HUES64 (cell line): ENCODE measurements around the gene BANF1.

ENCODE experiments used
- H3K27ac ChIP-seq: 2 replicates; pipeline ENCODE4 v1.7.0; 2013; ENCODE audit warnings: low read depth, low read length, inconsistent platforms
- H3K27me3 ChIP-seq: 2 replicates; pipeline ENCODE4 v1.6.1; 2013; ENCODE audit warnings: mild to moderate bottlenecking, low read length; ENCODE audit not compliant: insufficient read depth
- H3K36me3 ChIP-seq: 2 replicates; pipeline ENCODE4 v1.6.1; 2013; ENCODE audit warnings: mild to moderate bottlenecking, low read length; ENCODE audit not compliant: insufficient read depth
- H3K4me1 ChIP-seq: 2 replicates; pipeline ENCODE4 v1.6.1; 2013; ENCODE audit warnings: mild to moderate bottlenecking, low read length, moderate library complexity; ENCODE audit not compliant: insufficient read depth
- H3K4me3 ChIP-seq: 2 replicates; pipeline ENCODE4 v1.5.1; 2013; ENCODE audit warnings: mild to moderate bottlenecking, low read length, moderate library complexity
- H3K9ac ChIP-seq: 2 replicates; pipeline ENCODE4 v1.6.1; 2013; ENCODE audit warnings: mild to moderate bottlenecking, low read depth, low read length
- H3K9me3 ChIP-seq: 2 replicates; pipeline ENCODE4 v1.6.1; 2013; ENCODE audit warnings: low read depth, low read length; ENCODE audit not compliant: insufficient read depth
- WGBS: fragments of 150-250, 120-280 bp; methylation state at CpG from one replicate; pipeline ENCODE4 v1.1.7; 2013; ENCODE audit warnings: missing lambda C conversion rate; 5-methylcytosine and 5-hydroxymethylcytosine counted together

The BANF1 gene

DNA sequence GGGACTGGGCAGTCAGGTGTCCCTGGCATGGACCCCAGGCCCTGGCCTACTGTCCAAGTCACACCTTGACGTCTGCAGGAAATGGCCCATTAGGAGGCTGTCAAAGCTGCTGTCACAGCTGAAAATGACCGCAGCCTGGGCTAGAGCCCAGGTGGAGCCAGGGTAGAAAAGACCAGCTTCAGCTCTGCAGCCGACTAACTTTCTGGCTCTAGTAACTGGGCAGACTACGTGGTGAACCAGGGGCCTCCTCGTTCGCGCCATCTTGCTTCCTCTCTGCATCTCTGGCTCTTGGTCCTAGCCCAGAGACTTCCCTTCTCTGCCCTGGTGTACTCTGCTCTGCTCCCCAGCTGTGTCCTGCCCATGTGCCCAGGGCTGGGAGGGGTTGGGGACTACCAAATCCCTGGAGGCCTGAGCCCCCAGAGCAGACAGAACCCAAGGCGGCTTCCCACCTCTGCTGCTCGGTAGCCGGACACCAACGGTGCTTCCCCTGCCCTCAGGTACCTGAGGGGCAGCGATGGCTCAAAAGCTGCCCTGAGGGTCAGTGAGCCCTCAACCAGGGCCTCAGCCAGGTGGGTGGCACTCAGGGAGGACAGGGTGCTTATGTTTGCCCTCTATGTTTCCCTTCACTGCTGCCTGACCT, 21.1 kb upstream of the BANF1 start:
- Histone ChIP-seq H3K4me1 (no peaks in the 10 kb centered on the region), H3K9me3 (no peaks in the 10 kb centered on the region), H3K27me3 (no peaks in the 10 kb centered on the region), H3K36me3 (peaks cover 36% of the 10 kb centered on the region), H3K4me3 (no peak overlapping the region), H3K27ac (no peak overlapping the region), H3K9ac (no peak overlapping the region)
- WGBS = 88% methylated on average over 12 of the region's 12 CpGs

DNA sequence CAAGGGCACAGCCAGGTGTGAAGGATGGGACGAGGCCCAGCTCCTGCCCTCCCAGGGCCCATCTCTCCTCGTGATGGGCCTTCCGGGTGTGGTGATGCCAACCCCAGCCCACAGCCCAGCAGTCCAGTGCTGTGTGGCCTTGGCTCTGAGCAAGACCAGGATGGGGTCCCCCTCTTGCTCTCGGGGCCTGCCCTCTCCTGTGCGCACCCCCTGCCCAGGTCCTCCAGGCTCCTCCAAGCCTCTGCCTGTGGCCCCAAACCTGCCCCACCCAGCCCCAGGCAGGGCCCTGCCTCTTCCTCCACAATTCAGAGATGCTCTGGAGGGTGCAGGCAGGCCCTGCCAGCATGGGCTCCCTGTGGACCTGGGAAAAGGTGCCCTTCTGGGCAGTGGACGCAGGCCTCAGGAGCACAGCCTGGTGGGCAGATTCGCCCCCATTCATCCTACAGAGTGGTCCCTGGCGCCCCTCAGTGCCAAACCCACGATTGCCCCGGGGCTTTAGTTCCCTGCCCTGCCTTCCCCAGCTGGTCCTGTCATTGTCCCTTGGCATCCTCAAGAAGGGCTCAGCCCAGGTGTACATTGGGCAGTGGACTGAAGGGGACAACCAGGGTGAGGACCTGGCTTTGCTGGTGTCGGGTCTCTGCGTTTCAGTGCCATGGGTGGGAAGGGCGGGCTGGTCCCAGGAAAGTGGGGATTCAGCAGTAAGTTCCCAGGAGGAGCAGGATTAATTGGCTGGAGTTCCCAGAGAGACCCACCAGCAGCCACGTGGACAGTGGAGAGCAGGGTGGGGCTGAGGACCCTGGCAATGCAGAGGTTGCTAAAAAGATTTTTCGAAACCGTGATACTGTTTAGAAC, 20.1 kb upstream of the BANF1 start:
- no peak overlapping the region for H3K4me3 ChIP-seq
- no peaks in the 10 kb centered on the region for H3K27me3 ChIP-seq
- H3K36me3 ChIP-seq = peaks cover 26% of the 10 kb centered on the region
- WGBS = 86% methylated on average over 16 of the region's 16 CpGs
- H3K9me3 ChIP-seq = no peaks in the 10 kb centered on the region
- H3K4me1 ChIP-seq = no peaks in the 10 kb centered on the region
- H3K9ac ChIP-seq = no peak overlapping the region
- no peak overlapping the region for H3K27ac ChIP-seq

DNA sequence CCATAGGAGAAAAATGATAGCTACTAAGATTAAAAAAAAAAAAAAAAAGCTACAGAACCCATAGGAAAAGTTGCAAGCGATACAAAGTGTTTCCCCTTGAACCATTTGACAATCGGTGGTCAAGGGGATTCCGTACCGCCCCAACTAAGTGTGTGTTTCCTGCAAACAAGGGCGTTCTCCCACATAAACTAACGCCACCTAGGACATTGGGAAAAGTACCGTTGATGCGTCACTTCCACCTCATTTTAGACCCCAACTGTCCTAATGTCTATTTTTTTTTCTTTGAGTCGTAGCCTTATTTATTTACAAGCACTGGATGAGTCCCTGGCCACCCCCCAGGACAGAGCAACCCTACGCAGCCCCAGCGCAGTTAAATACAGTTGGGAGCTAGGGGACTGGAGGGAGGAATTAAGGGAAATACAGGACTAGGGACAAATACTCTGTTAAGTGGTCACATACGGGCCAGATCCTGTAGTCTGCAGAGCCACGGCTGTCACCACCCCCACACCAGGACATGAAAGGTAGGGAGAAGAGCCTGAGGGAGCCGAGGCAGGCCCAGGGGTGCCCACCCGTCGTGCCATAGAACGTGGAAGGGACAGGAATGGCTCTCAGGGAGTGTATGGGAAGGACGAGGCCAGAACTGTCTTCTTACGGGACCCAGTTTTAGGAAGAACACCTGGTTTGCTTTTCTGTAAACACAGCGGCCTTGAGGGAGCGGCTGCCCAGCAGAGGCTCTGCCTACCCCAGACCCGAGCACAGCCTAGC, 19.3 kb upstream of the BANF1 start:
- H3K9ac ChIP-seq = no peak overlapping the region
- no peaks in the 10 kb centered on the region for H3K9me3 ChIP-seq
- H3K27ac ChIP-seq = no peak overlapping the region
- H3K4me3 ChIP-seq = no peak overlapping the region
- no peaks in the 10 kb centered on the region for H3K4me1 ChIP-seq
- H3K36me3 ChIP-seq = peaks cover 18% of the 10 kb centered on the region
- H3K27me3 ChIP-seq = no peaks in the 10 kb centered on the region
- 87% methylated on average over 22 of the region's 22 CpGs for WGBS

DNA sequence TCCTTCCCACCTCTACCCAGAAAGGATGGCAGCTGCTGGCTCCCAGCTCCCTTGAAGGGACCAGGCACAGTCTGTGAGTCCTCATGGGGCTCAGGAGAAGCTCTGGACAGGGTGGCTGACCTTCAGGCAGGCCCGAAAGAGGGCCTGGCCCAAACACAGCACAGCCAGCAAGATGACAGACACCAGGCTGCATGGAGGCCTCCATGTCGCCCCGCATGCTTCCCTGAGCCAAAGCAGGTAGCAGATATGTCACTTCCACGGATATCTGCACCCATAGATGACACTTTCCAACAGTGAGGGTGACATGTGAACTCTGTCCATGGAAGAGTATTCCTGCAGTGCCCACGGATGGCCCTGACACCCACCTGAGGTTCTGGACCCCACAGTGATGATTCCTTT, 18.7 kb upstream of the BANF1 start:
- Histone ChIP-seq H3K27ac (no peak overlapping the region), H3K4me1 (no peaks in the 10 kb centered on the region), H3K9ac (no peak overlapping the region), H3K9me3 (no peaks in the 10 kb centered on the region), H3K4me3 (no peak overlapping the region), H3K36me3 (peaks cover 12% of the 10 kb centered on the region), H3K27me3 (no peaks in the 10 kb centered on the region)
- WGBS = 90% methylated on average over 5 of the region's 5 CpGs

DNA sequence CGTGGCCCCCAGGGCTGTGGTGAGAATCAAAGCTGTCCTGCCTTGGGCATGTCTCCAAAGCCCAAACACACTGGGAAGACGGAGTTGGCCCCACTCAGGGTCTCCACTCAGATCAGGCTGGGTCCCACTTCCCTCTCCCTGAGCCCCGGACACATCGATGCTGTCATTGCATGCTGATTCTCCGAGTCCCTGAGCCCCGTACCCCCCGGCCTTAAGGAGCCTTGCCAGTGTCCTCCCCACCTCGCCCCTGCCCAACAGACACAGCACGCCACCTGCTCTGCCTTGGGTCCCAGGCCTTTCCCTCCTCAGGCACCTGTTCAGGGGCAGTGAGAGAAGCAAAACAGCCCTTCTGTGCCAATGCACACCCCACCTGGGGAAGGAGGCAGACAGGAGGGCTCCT, 15.0 kb upstream of the BANF1 start:
- no peak overlapping the region for H3K27ac ChIP-seq
- 0 out of 2 replicates have a peak, but pooled peaks cover 3% of the 10 kb centered on the region for H3K36me3 ChIP-seq
- no peaks in the 10 kb centered on the region for H3K9me3 ChIP-seq
- no peaks in the 10 kb centered on the region for H3K27me3 ChIP-seq
- no peak overlapping the region for H3K4me3 ChIP-seq
- H3K4me1 ChIP-seq = no peaks in the 10 kb centered on the region
- no peak overlapping the region for H3K9ac ChIP-seq
- WGBS = 85% methylated on average over 9 of the region's 9 CpGs

DNA sequence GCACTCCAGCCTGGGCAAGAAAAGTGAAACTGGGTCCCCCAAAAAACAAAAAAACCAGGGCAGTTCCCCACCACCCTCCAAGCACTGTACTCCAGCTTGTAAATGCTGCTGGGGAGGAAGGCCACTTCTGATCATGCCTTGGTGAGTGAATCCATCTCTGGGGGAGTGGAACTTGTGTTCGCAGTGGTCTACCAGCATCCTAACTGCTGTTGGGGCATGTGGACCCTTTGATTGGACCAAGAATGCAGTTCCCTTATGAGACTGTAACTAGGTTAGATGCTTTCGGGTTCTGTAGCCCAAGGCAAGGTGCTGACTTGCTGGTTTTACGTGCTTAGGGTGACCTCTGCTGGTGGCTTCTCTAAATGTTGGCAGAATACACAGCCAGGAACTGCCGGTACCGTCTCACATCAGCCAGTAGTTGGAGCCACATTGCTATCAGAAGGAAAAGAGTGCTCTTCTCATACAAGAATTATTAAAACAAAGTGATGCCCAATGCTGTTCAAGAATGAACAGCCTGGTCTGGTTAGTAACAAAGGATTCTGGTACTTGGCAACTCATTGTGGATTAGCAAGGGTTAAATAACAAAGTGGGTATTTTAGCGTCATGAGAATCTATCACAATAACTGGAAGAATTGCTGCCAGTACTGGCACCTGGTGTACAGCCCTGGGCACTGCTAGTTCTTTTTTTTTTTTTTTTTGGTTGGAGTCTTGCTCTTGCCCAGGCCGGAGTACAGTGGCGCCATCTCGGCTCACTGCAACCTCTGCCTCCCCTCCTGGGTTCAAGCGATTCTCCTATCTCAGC, 13.3 kb upstream of the BANF1 start:
- Histone ChIP-seq H3K4me1 (no peaks in the 10 kb centered on the region), H3K9ac (no peak overlapping the region), H3K27me3 (no peaks in the 10 kb centered on the region), H3K27ac (no peak overlapping the region), H3K4me3 (no peak overlapping the region), H3K9me3 (no peaks in the 10 kb centered on the region), H3K36me3 (0 out of 2 replicates have a peak, but pooled peaks cover 3% of the 10 kb centered on the region)
- WGBS = 56% methylated on average over 10 of the region's 10 CpGs

DNA sequence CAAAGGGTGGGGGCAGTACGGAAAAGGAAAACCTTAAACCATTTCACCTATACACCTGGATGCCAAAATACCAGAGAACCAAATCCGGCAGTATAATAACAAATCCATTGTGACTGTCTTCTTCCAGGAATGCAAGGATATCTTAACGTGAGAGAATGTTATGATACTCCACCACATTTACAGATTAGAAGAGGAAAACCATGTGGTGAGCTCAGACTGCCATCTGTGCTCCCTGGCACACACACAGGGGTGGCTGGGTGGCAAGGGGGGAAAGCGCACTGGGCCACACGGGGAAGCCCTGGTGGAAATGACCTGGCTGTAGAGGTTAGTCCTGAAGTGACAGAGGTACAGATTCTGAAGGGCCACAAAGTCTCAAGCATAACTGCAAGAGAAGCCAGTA, 10.2 kb upstream of the BANF1 start:
- H3K36me3 ChIP-seq = peaks cover 8% of the 10 kb centered on the region; the same call in 1 of the 2 replicates
- H3K4me1 ChIP-seq = no peaks in the 10 kb centered on the region
- WGBS = 90% methylated on average over 5 of the region's 5 CpGs
- H3K9me3 ChIP-seq = no peaks in the 10 kb centered on the region
- no peak overlapping the region for H3K9ac ChIP-seq
- H3K4me3 ChIP-seq = no peak overlapping the region
- no peak overlapping the region for H3K27ac ChIP-seq
- H3K27me3 ChIP-seq = no peaks in the 10 kb centered on the region

DNA sequence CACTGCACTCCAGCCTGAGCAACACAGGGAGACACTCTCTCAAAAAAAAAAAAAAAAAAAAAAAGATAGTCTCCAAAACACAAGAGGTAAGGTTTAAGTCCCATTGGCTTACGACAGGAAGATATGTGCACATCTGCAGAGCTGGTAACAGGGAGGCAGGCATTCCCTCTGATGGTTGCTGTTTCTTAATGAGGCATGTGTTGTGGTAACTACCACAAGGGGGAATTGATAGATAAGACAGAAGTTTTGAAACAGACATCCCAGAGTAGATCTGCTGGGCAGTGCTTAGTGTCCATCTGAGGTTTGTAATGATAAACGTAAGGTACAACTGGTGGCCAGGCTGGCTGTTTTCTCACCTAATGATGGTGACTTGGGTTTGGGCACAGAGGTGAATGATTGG, 5.0 kb upstream of the BANF1 start:
- no peak overlapping the region for H3K4me3 ChIP-seq
- WGBS = 97% methylated on average over 2 of the region's 2 CpGs
- H3K9me3 ChIP-seq = no peaks in the 10 kb centered on the region
- no peak overlapping the region for H3K9ac ChIP-seq
- peaks cover 38% of the 10 kb centered on the region for H3K36me3 ChIP-seq
- H3K4me1 ChIP-seq = no peaks in the 10 kb centered on the region
- no peaks in the 10 kb centered on the region for H3K27me3 ChIP-seq
- no peak overlapping the region for H3K27ac ChIP-seq

DNA sequence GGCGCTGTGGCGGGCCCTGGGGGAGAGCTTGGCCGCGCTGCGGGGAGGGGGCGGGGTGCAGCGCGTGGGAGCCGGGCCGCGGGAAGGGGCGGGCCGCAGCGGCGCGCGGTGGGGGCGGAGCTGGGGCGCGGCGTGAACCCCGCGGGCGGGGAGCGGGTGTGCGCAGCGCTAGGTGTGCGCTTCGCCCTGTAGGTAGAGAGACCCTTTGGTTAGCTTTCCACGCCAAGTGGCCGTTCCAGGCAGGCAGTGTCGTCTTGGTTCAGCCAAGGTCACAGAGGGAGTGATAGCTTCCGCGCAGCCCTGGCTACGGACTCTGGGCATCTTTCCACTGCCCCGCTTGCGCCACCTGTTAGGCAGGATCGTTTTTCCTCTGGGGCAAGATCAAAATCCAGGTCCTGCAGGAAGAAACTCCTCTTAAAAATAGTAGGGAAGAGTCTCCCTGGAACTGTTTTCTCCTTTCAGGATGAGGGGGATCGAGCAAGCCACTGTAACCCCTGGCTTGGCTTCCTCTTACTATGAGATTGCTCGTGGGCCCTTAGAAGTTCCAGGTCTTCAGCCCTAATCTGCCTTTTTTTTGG, 434 bp downstream of the BANF1 start:
- Histone ChIP-seq H3K27me3 (no peaks in the 10 kb centered on the region), H3K9me3 (no peaks in the 10 kb centered on the region), H3K9ac (peak overlapping the region; percentile 88), H3K36me3 (peaks cover 48% of the 10 kb centered on the region), H3K4me1 (peaks cover 9% of the 10 kb centered on the region; the same call in 1 of the 2 replicates), H3K27ac (peak overlapping the region; percentile 99; the same call in 1 of the 2 replicates), H3K4me3 (peak overlapping the region; percentile 98)
- 2% methylated on average over 40 of the region's 40 CpGs for WGBS

DNA sequence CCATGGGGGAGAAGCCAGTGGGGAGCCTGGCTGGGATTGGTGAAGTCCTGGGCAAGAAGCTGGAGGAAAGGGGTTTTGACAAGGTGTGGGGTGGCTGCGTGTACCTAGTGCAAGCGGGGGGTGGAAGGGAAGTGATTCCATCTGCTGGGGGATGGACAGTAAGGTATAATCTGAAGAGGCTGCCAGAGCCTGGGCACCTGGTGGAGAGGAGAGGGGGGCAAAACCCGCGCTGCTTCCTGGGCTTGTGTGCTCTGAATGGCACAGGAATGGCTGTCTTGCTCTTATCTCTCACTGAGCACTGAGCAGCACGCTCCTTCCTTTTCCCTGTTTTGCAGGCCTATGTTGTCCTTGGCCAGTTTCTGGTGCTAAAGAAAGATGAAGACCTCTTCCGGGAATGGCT, 988 bp downstream of the BANF1 start:
- WGBS = 89% methylated on average over 6 of the region's 6 CpGs

More for the DNA sequence above, 988 bp downstream of the BANF1 start:
- H3K36me3 ChIP-seq = peaks cover 42% of the 10 kb centered on the region
- peak overlapping the region; percentile 88 for H3K9ac ChIP-seq
- peaks cover 9% of the 10 kb centered on the region; the same call in 1 of the 2 replicates for H3K4me1 ChIP-seq
- H3K9me3 ChIP-seq = no peaks in the 10 kb centered on the region
- no peak overlapping the region for H3K27ac ChIP-seq
- no peaks in the 10 kb centered on the region for H3K27me3 ChIP-seq
- H3K4me3 ChIP-seq = peak overlapping the region; percentile 98
